ENCODE measurements around the gene AP3S2. TPM values are rescaled to one million over a fixed set of nuclear protein-coding genes. Genes with fewer than 3 reads are reported as not detected.

Gene AP3S2
- total and polyA plus RNA-seq, 2 of the 4 experiments (the other 2 are of a cell fraction): 12.6 to 34.1 TPM

- H2AK5ac ChIP-seq (ENCODE audit: low read depth, low read length): peak overlapping the region; percentile 47
- H4K5ac ChIP-seq (ENCODE audit: low read depth, low read length): peak overlapping the region; percentile 71; the same call in 1 of the 2 replicates
- peak overlapping the region; percentile 45; the same call in 1 of the 2 replicates for H3K56ac ChIP-seq (ENCODE audit: extremely low read depth, insufficient read depth, low read length)
- H3K4me2 ChIP-seq (ENCODE audit: low read depth, low read length): peak overlapping the region; percentile 66; the same call in 1 of the 2 replicates
- peaks cover 11% of the 10 kb centered on the region for H3K4me1 ChIP-seq (ENCODE audit: control insufficient read depth, insufficient read depth, low read length)
- dilution Hi-C loops (cut with HindIII; ENCODE audit: low sequenced_read_pairs, unreplicated experiment) (no loop called here), in situ Hi-C loops (cut with MboI; ENCODE audit: low sequenced_read_pairs) (no loop called here), intact Hi-C loops (cut with micrococcal nuclease) (loop anchor here (5.0 kb wide), 1 partner anchor 77 kb away; no protein-coding TSS in a partner anchor)
- H2BK15ac ChIP-seq (ENCODE audit: low read depth, low read length): peak overlapping the region; percentile 71; the same call in 1 of the 3 replicates
- no TSS peak for BruUV-seq (replicated peaks)
- H2AFZ ChIP-seq (replicated peaks; ENCODE audit: low read length, poor library complexity): no peak overlapping the region
- no CpG with 5 or more reads among the region's 2 CpGs for WGBS, 2 experiments (ENCODE audit: extremely low coverage in 2 of 2, insufficient read length in 1 of 2)
- peaks cover 3% of the 10 kb centered on the region; the same call in 1 of the 2 replicates for H4K20me1 ChIP-seq (ENCODE audit: insufficient read depth, low read length)
- H3K9ac ChIP-seq (ENCODE audit: low read depth, low read length): no peak overlapping the region
- H3K14ac ChIP-seq (replicated peaks; ENCODE audit: low read depth, low read length): peak overlapping the region; percentile 67
- DNase-seq: no peak
- TF ChIP-seq RCOR1 (IDR thresholded peaks at IDR 0.05; ENCODE audit: insufficient replicate concordance, low read length): no peak
- H2AK9ac ChIP-seq (replicated peaks; ENCODE audit: low read depth, low read length, poor library complexity): no peak overlapping the region
- peak overlapping the region; percentile 87; the same call in 1 of the 2 replicates for H3K23ac ChIP-seq (ENCODE audit: low read depth, low read length)
- H2BK5ac ChIP-seq (ENCODE audit: low read depth, low read length, poor library complexity, severe bottlenecking): peak overlapping the region; percentile 99
- peaks cover 3 to 23% of the 10 kb centered on the region in 2 experiments; a peak in 3 of 4 replicates for H3K79me1 ChIP-seq (ENCODE audit: low read depth in 1 of 2, low read length in 2 of 2)
- ATAC-seq (ENCODE audit: low read depth): peak; percentile 2; the same call in 1 of the 2 replicates
- H2BK120ac ChIP-seq (ENCODE audit: low read depth, low read length): peak overlapping the region; percentile 82
- H4K91ac ChIP-seq (ENCODE audit: insufficient read depth, low read depth, low read length): peak overlapping the region; percentile 83
- peak overlapping the region; percentile 89 for H3K18ac ChIP-seq (ENCODE audit: low read depth, low read length)
- no peaks in the 10 kb centered on the region for H3K9me3 ChIP-seq (ENCODE audit: control insufficient read depth, insufficient read depth, low read length)
- no peak overlapping the region for H3K4me3 ChIP-seq (ENCODE audit: insufficient read depth, low read depth, low read length)
- H3K9me1 ChIP-seq (ENCODE audit: insufficient read depth, low read length): peaks cover 4% of the 10 kb centered on the region
- H3K27ac ChIP-seq (ENCODE audit: insufficient read depth, low read length): peak overlapping the region; percentile 92; the same call in 1 of the 2 replicates
- no peaks in the 10 kb centered on the region for H3K27me3 ChIP-seq (ENCODE audit: control insufficient read depth, insufficient read depth, low read length)
- peak overlapping the region; percentile 54 to 88; a peak in 3 of 4 replicates for H4K8ac ChIP-seq (ENCODE audit: low read depth in 2 of 2, low read length in 2 of 2)
- ChIA-PET POLR2A (ENCODE audit: unreplicated experiment) (no interaction called here), CTCF (interaction anchor here (1.0 to 2.9 kb wide), 3 partner anchors 26 to 88 kb away, joined by 3 to 9 read pairs (median 8); no protein-coding TSS in a partner anchor)
- peak overlapping the region; percentile 80; the same call in 1 of the 2 replicates for H3K4ac ChIP-seq (ENCODE audit: low read depth, low read length)
- peak overlapping the region; percentile 93 for H2BK20ac ChIP-seq (ENCODE audit: low read depth, low read length)
- peaks cover 6% of the 10 kb centered on the region for H3K36me3 ChIP-seq (ENCODE audit: control insufficient read depth, insufficient read depth, low read length)
Measured at GRCh38 chr15:89848970-89849292, 44.9 kb downstream of the AP3S2 start.
